ENCODE results near the gene RFFL. TPM values are rescaled to one million over a fixed set of nuclear protein-coding genes. Genes with fewer than 3 reads are reported as not detected.
"Not testable (repeated sequence)": the region's sequence is repeated elsewhere in the genome, so short reads cannot be mapped to it uniquely, and the experiment has no call there.

The RFFL gene
- polyA plus RNA-seq, 4 donors, result 10.0 to 36.9 (median 16.9) TPM

DNA sequence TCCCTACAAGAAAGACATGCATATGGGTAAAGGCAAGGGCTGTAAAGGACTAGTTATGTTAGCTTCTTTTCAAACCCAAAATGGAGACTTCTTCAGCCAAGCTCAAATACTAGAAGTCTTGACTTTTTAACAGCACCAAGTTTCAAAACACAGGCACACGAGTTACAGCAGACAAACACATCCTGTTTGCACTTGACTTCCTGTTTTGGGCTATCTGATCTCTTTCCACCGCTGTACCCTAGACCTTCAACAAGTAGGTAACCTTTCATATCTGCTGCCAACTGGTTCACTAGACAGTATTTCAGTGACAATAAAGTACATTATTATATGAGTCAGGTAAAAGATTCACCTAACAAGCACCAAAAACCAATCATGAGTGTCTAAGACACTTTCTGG lies 12.3 kb downstream of the RFFL start:
- peak overlapping the region in 1 of 3 donors; percentile 2 for H3K4me3 ChIP-seq (ENCODE audit: low read depth in 1 of 3, low read length in 3 of 3)
- H3K4me1 ChIP-seq (ENCODE audit: control insufficient read depth in 3 of 3, insufficient read depth in 2 of 3, low read depth in 1 of 3, low read length in 2 of 3), result peaks cover 6 to 60% (median 23%) of the 10 kb centered on the region in 3 donors
- no peaks in the 10 kb centered on the region for H3K27me3 ChIP-seq (ENCODE audit: control insufficient read depth in 3 of 3, insufficient read depth in 3 of 3, low read length in 3 of 3)
- 0 to 8% (median 0%) methylated on average over 2 of the region's 2 CpGs for WGBS, 3 donors
- H3K36me3 ChIP-seq (ENCODE audit: control insufficient read depth in 3 of 3, insufficient read depth in 2 of 3, low read depth in 1 of 3, low read length in 3 of 3), result peaks cover 0 to 4% (median 0%) of the 10 kb centered on the region in 3 donors
- peak overlapping the region; percentile 67 to 90 (median 80) for H3K27ac ChIP-seq (ENCODE audit: low read depth in 1 of 3, low read length in 2 of 3)
- H3K9me3 ChIP-seq (ENCODE audit: control insufficient read depth in 2 of 2, insufficient read depth in 1 of 2, low read depth in 1 of 2, low read length in 1 of 2), result no peaks in the 10 kb centered on the region
- DNase-seq (peak; percentile 76 to 77), FAIRE-seq (no peak)

- peaks cover 8 to 68% (median 23%) of the 10 kb centered on the region in 3 donors for H3K4me1 ChIP-seq (ENCODE audit: control insufficient read depth in 3 of 3, insufficient read depth in 2 of 3, low read depth in 1 of 3, low read length in 2 of 3)
- H3K27ac ChIP-seq (ENCODE audit: low read depth in 1 of 3, low read length in 2 of 3), result peak overlapping the region in 2 of 3 donors; percentile 80 to 88
- FAIRE-seq, result no peak
- WGBS, 3 donors, result 90 to 98% (median 94%) methylated on average over 2 of the region's 2 CpGs
- no peaks in the 10 kb centered on the region for H3K9me3 ChIP-seq (ENCODE audit: control insufficient read depth in 2 of 2, insufficient read depth in 1 of 2, low read depth in 1 of 2, low read length in 1 of 2)
- H3K36me3 ChIP-seq (ENCODE audit: control insufficient read depth in 3 of 3, insufficient read depth in 2 of 3, low read depth in 1 of 3, low read length in 3 of 3), result peaks cover 0 to 4% (median 0%) of the 10 kb centered on the region in 3 donors
- H3K27me3 ChIP-seq (ENCODE audit: control insufficient read depth in 3 of 3, insufficient read depth in 3 of 3, low read length in 3 of 3), result no peaks in the 10 kb centered on the region
- DNase-seq, result no peak
- no peak overlapping the region for H3K4me3 ChIP-seq (ENCODE audit: low read depth in 1 of 3, low read length in 3 of 3)
These were observed 13.3 kb downstream of the RFFL start for GRCh38 chr17:35050170-35050569.

DNA sequence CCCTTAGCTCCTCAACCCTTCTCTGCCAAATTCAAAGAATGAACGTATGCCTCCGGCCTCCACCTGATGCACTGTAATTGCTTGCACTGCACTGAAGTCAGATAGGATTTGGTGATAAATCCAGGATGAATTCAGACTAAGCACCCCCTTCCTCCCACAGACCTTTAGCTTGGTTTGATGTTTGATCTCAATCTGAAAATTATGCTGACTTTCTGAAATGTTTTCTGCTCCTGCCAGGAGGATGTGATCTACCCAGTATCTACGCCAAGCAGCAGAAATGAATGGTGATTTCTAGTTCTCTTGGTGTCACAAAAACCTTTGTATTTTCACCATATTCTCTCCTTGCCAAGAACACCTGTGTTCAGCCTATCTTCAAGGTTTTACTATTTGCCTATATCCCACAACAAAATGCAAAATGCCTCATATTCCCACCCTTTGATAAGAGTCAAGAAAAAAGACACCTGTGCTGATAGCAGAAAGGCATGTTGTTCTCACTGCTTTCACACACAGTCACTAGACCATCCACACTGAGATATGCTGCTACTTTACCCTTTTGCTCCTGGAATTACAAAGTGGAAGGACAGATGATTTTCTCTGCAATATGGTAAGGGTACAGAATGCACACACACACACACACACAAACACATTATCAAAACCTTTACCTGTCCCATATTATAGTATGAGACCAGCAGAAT lies 14.7 kb downstream of the RFFL start:
- H3K27ac ChIP-seq (ENCODE audit: low read depth in 1 of 3, low read length in 2 of 3), result peak overlapping the region in 2 of 3 donors; percentile 31 to 54
- no peak overlapping the region for H3K4me3 ChIP-seq (ENCODE audit: low read depth in 1 of 3, low read length in 3 of 3)
- H3K27me3 ChIP-seq (ENCODE audit: control insufficient read depth in 3 of 3, insufficient read depth in 3 of 3, low read length in 3 of 3), result no peaks in the 10 kb centered on the region
- H3K36me3 ChIP-seq (ENCODE audit: control insufficient read depth in 3 of 3, insufficient read depth in 2 of 3, low read depth in 1 of 3, low read length in 3 of 3), result peaks cover 0 to 7% (median 0%) of the 10 kb centered on the region in 3 donors
- no peaks in the 10 kb centered on the region for H3K9me3 ChIP-seq (ENCODE audit: control insufficient read depth in 2 of 2, insufficient read depth in 1 of 2, low read depth in 1 of 2, low read length in 1 of 2)
- 44 to 64% (median 63%) methylated on average over 3 of the region's 3 CpGs for WGBS, 3 donors
- H3K4me1 ChIP-seq (ENCODE audit: control insufficient read depth in 3 of 3, insufficient read depth in 2 of 3, low read depth in 1 of 3, low read length in 2 of 3), result peaks cover 10 to 79% (median 27%) of the 10 kb centered on the region in 3 donors
- peak in 1 of 2 donors; percentile 17 for DNase-seq
- FAIRE-seq, result no peak

DNA sequence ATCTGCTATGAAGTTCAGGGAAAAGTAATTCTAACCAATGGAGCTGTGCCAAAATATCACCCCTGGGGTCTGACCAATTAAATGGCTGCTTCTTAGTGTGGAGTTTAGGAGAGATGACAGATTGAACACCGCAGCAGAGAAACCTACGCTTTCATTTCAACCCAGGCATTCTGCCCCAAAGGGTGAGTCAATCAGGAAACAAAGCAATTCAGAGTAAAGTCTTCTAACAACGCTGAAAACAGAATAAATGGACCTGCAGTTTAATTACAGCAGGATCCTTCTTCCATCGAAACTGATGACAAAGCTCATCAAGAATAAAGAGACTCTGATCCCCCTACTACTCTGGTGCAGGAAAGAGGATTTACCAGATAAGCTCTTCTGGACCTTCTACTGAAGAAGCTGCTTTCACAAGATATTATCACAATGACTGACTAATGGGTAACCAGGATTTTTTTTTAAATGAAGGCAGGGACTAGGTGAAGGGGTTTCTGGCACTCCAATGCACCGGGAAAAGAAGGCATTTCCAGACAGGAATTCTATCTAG lies 16.7 kb downstream of the RFFL start:
- FAIRE-seq, result no peak
- no peaks in the 10 kb centered on the region for H3K9me3 ChIP-seq (ENCODE audit: control insufficient read depth in 2 of 2, insufficient read depth in 1 of 2, low read depth in 1 of 2, low read length in 1 of 2)
- peak overlapping the region in 1 of 3 donors; percentile 28 for H3K4me3 ChIP-seq (ENCODE audit: low read depth in 1 of 3, low read length in 3 of 3)
- WGBS, 3 donors, result 7 to 34% (median 12%) methylated on average over 5 of the region's 5 CpGs
- peak overlapping the region; percentile 54 to 87 (median 83) for H3K27ac ChIP-seq (ENCODE audit: low read depth in 1 of 3, low read length in 2 of 3)
- peak; percentile 60 to 68 for DNase-seq
- H3K4me1 ChIP-seq (ENCODE audit: control insufficient read depth in 3 of 3, insufficient read depth in 2 of 3, low read depth in 1 of 3, low read length in 2 of 3), result peaks cover 5 to 64% (median 23%) of the 10 kb centered on the region in 3 donors
- H3K27me3 ChIP-seq (ENCODE audit: control insufficient read depth in 3 of 3, insufficient read depth in 3 of 3, low read length in 3 of 3), result no peaks in the 10 kb centered on the region
- peaks cover 0 to 7% (median 0%) of the 10 kb centered on the region in 3 donors for H3K36me3 ChIP-seq (ENCODE audit: control insufficient read depth in 3 of 3, insufficient read depth in 2 of 3, low read depth in 1 of 3, low read length in 3 of 3)

DNA sequence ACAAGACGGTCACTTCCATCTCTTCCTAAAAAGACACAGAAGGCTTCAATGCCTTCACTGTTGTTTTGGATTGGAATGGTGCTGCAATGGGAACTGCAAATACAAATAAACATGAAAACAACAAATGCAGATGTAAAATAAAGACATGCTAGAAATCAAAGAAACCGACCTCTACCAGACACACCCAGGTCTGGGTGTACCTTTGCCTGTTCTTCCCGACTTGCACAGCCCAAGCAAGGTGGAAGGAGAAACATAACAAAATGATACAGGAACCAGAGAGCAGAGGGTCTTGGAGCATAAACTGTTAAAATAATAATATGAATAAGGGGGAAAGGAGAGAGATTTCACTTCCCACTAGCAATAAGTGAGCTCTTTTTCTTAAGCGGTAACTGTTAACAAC lies 17.3 kb downstream of the RFFL start:
- Histone ChIP-seq H3K9me3 (ENCODE audit: control insufficient read depth in 2 of 2, insufficient read depth in 1 of 2, low read depth in 1 of 2, low read length in 1 of 2) (no peaks in the 10 kb centered on the region), H3K27me3 (ENCODE audit: control insufficient read depth in 3 of 3, insufficient read depth in 3 of 3, low read length in 3 of 3) (no peaks in the 10 kb centered on the region), H3K36me3 (ENCODE audit: control insufficient read depth in 3 of 3, insufficient read depth in 2 of 3, low read depth in 1 of 3, low read length in 3 of 3) (peaks cover 0 to 7% (median 0%) of the 10 kb centered on the region in 3 donors), H3K4me3 (ENCODE audit: low read depth in 1 of 3, low read length in 3 of 3) (no peak overlapping the region), H3K4me1 (ENCODE audit: control insufficient read depth in 3 of 3, insufficient read depth in 2 of 3, low read depth in 1 of 3, low read length in 2 of 3) (peaks cover 5 to 60% (median 19%) of the 10 kb centered on the region in 3 donors), H3K27ac (ENCODE audit: low read depth in 1 of 3, low read length in 2 of 3) (peak overlapping the region; percentile 58 to 87 (median 83))
- FAIRE-seq (no peak), DNase-seq (peak in 1 of 2 donors; percentile 56)
- 16 to 47% (median 17%) methylated on average over 4 of the region's 4 CpGs for WGBS, 3 donors

- H3K36me3 ChIP-seq (ENCODE audit: control insufficient read depth in 3 of 3, insufficient read depth in 2 of 3, low read depth in 1 of 3, low read length in 3 of 3); H3K9me3 ChIP-seq (ENCODE audit: control insufficient read depth in 2 of 2, insufficient read depth in 1 of 2, low read depth in 1 of 2, low read length in 1 of 2); FAIRE-seq; H3K4me3 ChIP-seq (ENCODE audit: low read depth in 1 of 3, low read length in 3 of 3); H3K27me3 ChIP-seq (ENCODE audit: control insufficient read depth in 3 of 3, insufficient read depth in 3 of 3, low read length in 3 of 3): not testable (repeated sequence)
- peak overlapping the region; percentile 57 to 87 (median 70) for H3K27ac ChIP-seq (ENCODE audit: low read depth in 1 of 3, low read length in 2 of 3)
- 17 to 66% (median 35%) methylated on average over 13 of the region's 13 CpGs for WGBS, 3 donors
- peaks cover 5 to 54% (median 13%) of the 10 kb centered on the region in 3 donors for H3K4me1 ChIP-seq (ENCODE audit: control insufficient read depth in 3 of 3, insufficient read depth in 2 of 3, low read depth in 1 of 3, low read length in 2 of 3)
- peak; percentile 71 for DNase-seq
These were observed 18.0 kb downstream of the RFFL start for GRCh38 chr17:35045458-35045979.

GRCh38 chr17:35044181-35044580 lies 19.3 kb downstream of the RFFL start:
- Histone ChIP-seq H3K36me3 (ENCODE audit: control insufficient read depth in 3 of 3, insufficient read depth in 2 of 3, low read depth in 1 of 3, low read length in 3 of 3) (peaks cover 0 to 5% (median 0%) of the 10 kb centered on the region in 3 donors), H3K9me3 (ENCODE audit: control insufficient read depth in 2 of 2, insufficient read depth in 1 of 2, low read depth in 1 of 2, low read length in 1 of 2) (no peaks in the 10 kb centered on the region), H3K4me1 (ENCODE audit: control insufficient read depth in 3 of 3, insufficient read depth in 2 of 3, low read depth in 1 of 3, low read length in 2 of 3) (peaks cover 5 to 44% (median 9%) of the 10 kb centered on the region in 3 donors), H3K4me3 (ENCODE audit: low read depth in 1 of 3, low read length in 3 of 3) (no peak overlapping the region), H3K27me3 (ENCODE audit: control insufficient read depth in 3 of 3, insufficient read depth in 3 of 3, low read length in 3 of 3) (no peaks in the 10 kb centered on the region), H3K27ac (ENCODE audit: low read depth in 1 of 3, low read length in 2 of 3) (peak overlapping the region in 1 of 3 donors; percentile 57)
- 23 to 72% (median 50%) methylated on average over 8 of the region's 8 CpGs for WGBS, 3 donors
- no peak for FAIRE-seq
- DNase-seq, result no peak

GRCh38 chr17:35041390-35041789 lies 22.1 kb downstream of the RFFL start:
- DNase-seq (no peak), FAIRE-seq (no peak)
- no peaks in the 10 kb centered on the region for H3K27me3 ChIP-seq (ENCODE audit: control insufficient read depth in 3 of 3, insufficient read depth in 3 of 3, low read length in 3 of 3)
- WGBS, 3 donors, result 87 to 100% (median 94%) methylated on average over 7 of the region's 7 CpGs
- H3K36me3 ChIP-seq (ENCODE audit: control insufficient read depth in 3 of 3, insufficient read depth in 2 of 3, low read depth in 1 of 3, low read length in 3 of 3), result peaks cover 0 to 5% (median 0%) of the 10 kb centered on the region in 3 donors
- H3K27ac ChIP-seq (ENCODE audit: low read depth in 1 of 3, low read length in 2 of 3), result no peak overlapping the region
- H3K4me3 ChIP-seq (ENCODE audit: low read depth in 1 of 3, low read length in 3 of 3), result no peak overlapping the region
- H3K4me1 ChIP-seq (ENCODE audit: control insufficient read depth in 3 of 3, insufficient read depth in 2 of 3, low read depth in 1 of 3, low read length in 2 of 3), result peaks cover 4 to 24% (median 5%) of the 10 kb centered on the region in 3 donors
- H3K9me3 ChIP-seq (ENCODE audit: control insufficient read depth in 2 of 2, insufficient read depth in 1 of 2, low read depth in 1 of 2, low read length in 1 of 2), result no peaks in the 10 kb centered on the region
